Testis (tissue), 3 donors: ENCODE measurements around the gene TCF12. TPM values are rescaled to one million over a fixed set of nuclear protein-coding genes. Genes with fewer than 3 reads are reported as not detected.

Source experiments
- DNase-seq: peaks from one replicate; pipeline ENCODE4 v3.0.0-alpha.2; 2019
- H3K27ac ChIP-seq, 2 donors: fragments of 200-600 bp; sonication (generic); one replicate each; pipeline ENCODE4 v1.5.1; 2019
- H3K27me3 ChIP-seq: fragments of 200-600 bp; sonication (generic); one replicate; pipeline ENCODE4 v1.5.1; 2019
- H3K36me3 ChIP-seq: fragments of 200-600 bp; sonication (generic); one replicate; pipeline ENCODE4 v1.5.1; 2017; ENCODE audit warnings: low read depth; ENCODE audit errors: missing control alignments
- H3K4me1 ChIP-seq: fragments of 200-600 bp; sonication (generic); one replicate; pipeline ENCODE4 v1.5.1; 2019
- H3K4me3 ChIP-seq, 2 donors: fragments of 200-600 bp; sonication (generic); one replicate each; pipeline ENCODE4 v1.5.1; 2017 to 2019
- H3K9me3 ChIP-seq: fragments of 200-600 bp; sonication (generic); one replicate; pipeline ENCODE4 v1.5.1; 2017
- POLR2A ChIP-seq: fragments of 450-650 bp; IDR thresholded peaks from one replicate; pipeline ENCODE4 v1.6.1; 2017; ENCODE audit warnings: antibody characterized with exemption, mild to moderate bottlenecking, moderate library complexity
- WGBS, 2 donors: methylation state at CpG; one replicate each; pipeline ENCODE4 v1.1.5; 2018; 5-methylcytosine and 5-hydroxymethylcytosine counted together
- intact Hi-C: fragments of 100-400 bp; cut with DNase I; formaldehyde crosslinking; loops from one replicate; pipeline ENCODE4 v1.15.1; 2023; ENCODE audit warnings: low total_unique reads
- polyA plus RNA-seq: library from polyadenylated mRNA; stranded (reverse); fragments of 350-450 nt; fragmentation: Illumina TruSeq; extraction: RNeasy Lipid Tissue Mini Kit (QIAGEN cat#74804); gene quantifications from one replicate; pipeline ENCODE4 v1.2.3, GENCODE V29; 2014; ENCODE audit warnings: low read depth, low replicate concordance; ENCODE audit not compliant: insufficient read depth
- total RNA-seq, 2 donors: library from RNA; depleted of rRNA; stranded (reverse); fragments of >200 nt; gene quantifications; one replicate each; pipeline ENCODE4 v1.2.3, GENCODE V29; 2016
- TF ChIP-seq, protein P1 (sequence below), 3 experiments: fragments of 450-650 bp in 2 of 3; fragments of 200-600 bp in 1 of 3; sonication (generic) in 1 of 3; IDR thresholded peaks; one replicate each; pipeline ENCODE4 v1.5.1; 2016 to 2019; ENCODE audit warnings: antibody characterized with exemption in 3 of 3, mild to moderate bottlenecking in 2 of 3, moderate library complexity in 1 of 3

The TCF12 gene
- total and polyA plus RNA-seq, 3 donors from 2014 or later: 51.8 to 152 (median 146) TPM

DNA sequence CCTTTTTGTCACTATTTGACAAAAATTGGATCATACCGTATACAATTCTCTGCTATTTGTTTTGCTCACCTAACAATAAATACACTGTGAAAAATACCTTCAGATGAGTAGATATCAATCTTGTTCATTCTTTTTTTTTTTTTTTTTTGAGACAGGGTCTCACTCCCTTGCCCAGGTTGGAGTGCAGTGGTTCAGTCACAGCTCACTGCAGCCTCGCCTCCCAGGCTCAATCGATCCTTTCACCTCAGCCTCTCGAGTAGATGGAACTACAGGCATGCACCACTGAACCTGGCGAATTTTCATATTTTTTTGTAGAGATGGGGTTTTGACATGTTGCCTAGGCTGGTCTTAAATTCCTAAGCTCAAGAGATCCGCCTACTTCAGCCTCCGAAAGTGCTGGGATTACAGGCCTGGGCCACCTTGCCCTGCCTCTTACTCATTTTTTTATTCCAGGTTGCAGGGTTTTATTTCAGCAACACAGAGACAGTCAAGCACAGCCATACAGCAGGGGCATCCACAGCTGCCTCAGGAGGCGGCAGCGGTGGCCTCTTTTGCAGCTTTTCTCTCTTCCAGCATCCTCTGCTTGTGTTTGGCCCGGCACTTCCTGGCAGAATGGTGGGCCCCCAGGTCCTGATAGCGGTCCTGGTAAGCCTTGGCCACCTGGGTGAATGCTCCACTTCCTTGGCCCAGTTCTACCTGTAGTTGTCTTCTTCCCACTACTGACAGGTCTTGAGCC lies 406.7 kb downstream of the TCF12 start:
- no peak for DNase-seq
- H3K4me1 ChIP-seq: no peaks in the 10 kb centered on the region
- no peaks in the 10 kb centered on the region for H3K9me3 ChIP-seq
- H3K36me3 ChIP-seq: no peaks in the 10 kb centered on the region
- intact Hi-C loops: no loop called here
- 88 to 91% methylated on average over 11 of the region's 11 CpGs for WGBS, 2 donors
- no peak overlapping the region for H3K27ac ChIP-seq
- H3K4me3 ChIP-seq: no peak overlapping the region
- TF ChIP-seq, protein P1, sequence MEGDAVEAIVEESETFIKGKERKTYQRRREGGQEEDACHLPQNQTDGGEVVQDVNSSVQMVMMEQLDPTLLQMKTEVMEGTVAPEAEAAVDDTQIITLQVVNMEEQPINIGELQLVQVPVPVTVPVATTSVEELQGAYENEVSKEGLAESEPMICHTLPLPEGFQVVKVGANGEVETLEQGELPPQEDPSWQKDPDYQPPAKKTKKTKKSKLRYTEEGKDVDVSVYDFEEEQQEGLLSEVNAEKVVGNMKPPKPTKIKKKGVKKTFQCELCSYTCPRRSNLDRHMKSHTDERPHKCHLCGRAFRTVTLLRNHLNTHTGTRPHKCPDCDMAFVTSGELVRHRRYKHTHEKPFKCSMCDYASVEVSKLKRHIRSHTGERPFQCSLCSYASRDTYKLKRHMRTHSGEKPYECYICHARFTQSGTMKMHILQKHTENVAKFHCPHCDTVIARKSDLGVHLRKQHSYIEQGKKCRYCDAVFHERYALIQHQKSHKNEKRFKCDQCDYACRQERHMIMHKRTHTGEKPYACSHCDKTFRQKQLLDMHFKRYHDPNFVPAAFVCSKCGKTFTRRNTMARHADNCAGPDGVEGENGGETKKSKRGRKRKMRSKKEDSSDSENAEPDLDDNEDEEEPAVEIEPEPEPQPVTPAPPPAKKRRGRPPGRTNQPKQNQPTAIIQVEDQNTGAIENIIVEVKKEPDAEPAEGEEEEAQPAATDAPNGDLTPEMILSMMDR (IDR thresholded peaks at IDR 0.05): no peak
- no peak for TF ChIP-seq POLR2A
- no peaks in the 10 kb centered on the region for H3K27me3 ChIP-seq

- Histone ChIP-seq H3K4me3 (no peak overlapping the region), H3K27ac (no peak overlapping the region), H3K27me3 (no peaks in the 10 kb centered on the region), H3K4me1 (no peaks in the 10 kb centered on the region), H3K9me3 (no peaks in the 10 kb centered on the region), H3K36me3 (no peaks in the 10 kb centered on the region)
- no peak for TF ChIP-seq POLR2A
- TF ChIP-seq, protein P1 (IDR thresholded peaks at IDR 0.05): no peak
- intact Hi-C loops: no loop called here
- DNase-seq: no peak
- 91 to 92% methylated on average over 23 of the region's 23 CpGs for WGBS, 2 donors
Observed at GRCh38 chr15:57326196-57326595, 407.8 kb downstream of the TCF12 start.

- no peak overlapping the region for H3K4me3 ChIP-seq
- 84 to 92% methylated on average over 11 of the region's 11 CpGs for WGBS, 2 donors
- no peak overlapping the region for H3K27ac ChIP-seq
- TF ChIP-seq POLR2A: no peak
- TF ChIP-seq, protein P1 (IDR thresholded peaks at IDR 0.05): no peak
- no peaks in the 10 kb centered on the region for H3K36me3 ChIP-seq
- DNase-seq: no peak
- H3K9me3 ChIP-seq: no peaks in the 10 kb centered on the region
- H3K27me3 ChIP-seq: no peaks in the 10 kb centered on the region
- intact Hi-C loops: no loop called here
- H3K4me1 ChIP-seq: no peaks in the 10 kb centered on the region
Observed at GRCh38 chr15:57327985-57328471, 409.6 kb downstream of the TCF12 start.

- WGBS, 2 donors: 87 to 95% methylated on average over 8 of the region's 8 CpGs
- Histone ChIP-seq H3K36me3 (no peaks in the 10 kb centered on the region), H3K9me3 (no peaks in the 10 kb centered on the region), H3K27me3 (no peaks in the 10 kb centered on the region), H3K27ac (no peak overlapping the region), H3K4me3 (no peak overlapping the region), H3K4me1 (no peaks in the 10 kb centered on the region)
- intact Hi-C loops: no loop called here
- TF ChIP-seq, protein P1 (IDR thresholded peaks at IDR 0.05): no peak
- TF ChIP-seq POLR2A: no peak
- no peak for DNase-seq
Observed at GRCh38 chr15:57328479-57328878, 410.0 kb downstream of the TCF12 start.

DNA sequence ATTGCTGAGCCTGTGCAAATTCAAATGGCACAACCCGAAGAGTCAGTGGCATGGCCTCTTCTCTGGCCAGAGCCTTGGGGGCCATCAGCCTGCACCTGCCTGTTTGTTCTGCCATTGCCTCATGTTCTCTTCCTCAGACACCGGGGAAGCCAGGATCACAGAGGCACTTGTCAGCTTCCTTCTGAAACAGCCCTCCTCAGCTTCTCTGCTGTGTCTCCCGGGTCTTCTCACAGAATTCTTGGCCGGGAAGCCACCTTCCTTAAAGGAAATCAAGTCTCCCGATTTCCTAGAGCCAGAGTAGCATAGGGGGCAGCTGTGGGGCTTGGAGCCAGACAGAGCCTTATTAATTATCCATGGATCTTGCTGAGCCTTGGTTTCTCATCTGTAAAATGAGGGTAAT lies 410.5 kb downstream of the TCF12 start:
- no peak for TF ChIP-seq POLR2A
- TF ChIP-seq, protein P1 (IDR thresholded peaks at IDR 0.05): no peak
- WGBS, 2 donors: 56 to 69% methylated on average over 5 of the region's 5 CpGs
- intact Hi-C loops: no loop called here
- no peak overlapping the region for H3K27ac ChIP-seq
- no peak overlapping the region for H3K4me3 ChIP-seq
- no peak for DNase-seq
- no peaks in the 10 kb centered on the region for H3K4me1 ChIP-seq
- no peaks in the 10 kb centered on the region for H3K9me3 ChIP-seq
- H3K36me3 ChIP-seq: no peaks in the 10 kb centered on the region
- H3K27me3 ChIP-seq: no peaks in the 10 kb centered on the region
